A549 (cell line): ENCODE data around the gene PEX10.

Experiments used
- BHLHE40 ChIP-seq: IDR thresholded peaks from 2 replicates; pipeline ENCODE4 v1.6.1; 2012; ENCODE audit warnings: low read depth, low read length, inconsistent platforms
- CEBPB ChIP-seq, 2 experiments: fragments of >200 bp in 1 of 2; sonication (Bioruptor Twin) in 1 of 2; formaldehyde crosslinking in 1 of 2; IDR thresholded peaks; 2 replicates each; pipeline ENCODE4 v1.6.1; 2012 to 2016
- CTCF ChIP-seq: fragments of >200 bp; sonication (Bioruptor Twin); formaldehyde crosslinking; IDR thresholded peaks from 3 replicates; pipeline ENCODE4 v1.5.1; 2016
- POLR2AphosphoS2 ChIP-seq: conservative IDR thresholded peaks from 2 replicates; pipeline ENCODE4 v1.6.1; 2012; ENCODE audit warnings: low read length, improper control_type of control experiment, inconsistent platforms
- SMC3 ChIP-seq: fragments of >200 bp; sonication (Bioruptor Twin); formaldehyde crosslinking; IDR thresholded peaks from 3 replicates; pipeline ENCODE4 v1.6.1; 2018; ENCODE audit warnings: inconsistent platforms

- TF ChIP-seq CTCF (no peak), BHLHE40 (no peak), CEBPB (IDR thresholded peaks at IDR 0.05) (no peak), POLR2AphosphoS2 (no peak), SMC3 (no peak)
Measured at GRCh38 chr1:2375923-2376260, 36.5 kb downstream of the PEX10 start.
